ENCODE data around the gene SUFU. TPM values are rescaled to one million over a fixed set of nuclear protein-coding genes. Genes with fewer than 3 reads are reported as not detected.

Gene SUFU
- total and polyA plus RNA-seq, 2 of the 13 experiments (the other 11 are each of a cell fraction or from before 2014, with no cell fraction given) = 2.9 to 5.5 TPM

DNA sequence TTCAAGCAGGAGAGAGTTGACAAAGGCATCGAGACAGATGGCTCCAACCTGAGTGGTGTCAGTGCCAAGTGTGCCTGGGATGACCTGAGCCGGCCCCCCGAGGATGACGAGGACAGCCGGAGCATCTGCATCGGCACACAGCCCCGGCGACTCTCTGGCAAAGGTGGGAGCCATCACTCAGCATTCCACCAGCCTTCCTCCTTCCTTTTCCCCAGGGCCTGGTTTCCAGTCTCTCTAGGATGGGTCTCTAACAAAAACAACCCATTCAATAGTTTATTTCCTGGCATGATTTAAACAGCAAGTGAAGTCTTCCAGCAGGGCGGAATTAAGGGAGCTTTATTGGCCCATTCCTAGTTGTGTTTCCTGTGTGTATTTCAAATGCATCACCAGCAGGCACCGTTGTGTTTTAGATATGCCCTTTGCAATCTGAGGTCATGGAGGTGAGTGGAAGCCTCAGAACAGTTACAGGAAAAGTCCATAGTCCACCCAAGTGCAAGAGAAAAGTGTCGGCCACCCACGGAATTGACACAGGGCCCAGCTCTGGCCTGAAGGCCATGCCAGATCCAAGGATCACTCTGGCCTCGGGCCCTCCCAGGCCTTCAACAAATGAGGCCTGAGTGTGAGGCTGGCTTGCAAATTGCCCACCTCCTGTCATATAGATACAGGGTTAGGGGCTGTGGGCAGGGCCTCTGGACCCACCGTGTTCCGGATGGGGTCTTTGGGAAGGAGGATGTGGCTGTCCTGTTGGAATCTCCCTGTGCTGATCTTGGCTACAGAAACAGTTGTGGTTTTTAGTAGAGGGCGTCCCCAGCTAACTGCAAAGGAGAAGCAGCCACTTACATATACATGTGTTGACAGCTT is 93.6 kb downstream of the SUFU start (continued):
- TF ChIP-seq, protein P1, sequence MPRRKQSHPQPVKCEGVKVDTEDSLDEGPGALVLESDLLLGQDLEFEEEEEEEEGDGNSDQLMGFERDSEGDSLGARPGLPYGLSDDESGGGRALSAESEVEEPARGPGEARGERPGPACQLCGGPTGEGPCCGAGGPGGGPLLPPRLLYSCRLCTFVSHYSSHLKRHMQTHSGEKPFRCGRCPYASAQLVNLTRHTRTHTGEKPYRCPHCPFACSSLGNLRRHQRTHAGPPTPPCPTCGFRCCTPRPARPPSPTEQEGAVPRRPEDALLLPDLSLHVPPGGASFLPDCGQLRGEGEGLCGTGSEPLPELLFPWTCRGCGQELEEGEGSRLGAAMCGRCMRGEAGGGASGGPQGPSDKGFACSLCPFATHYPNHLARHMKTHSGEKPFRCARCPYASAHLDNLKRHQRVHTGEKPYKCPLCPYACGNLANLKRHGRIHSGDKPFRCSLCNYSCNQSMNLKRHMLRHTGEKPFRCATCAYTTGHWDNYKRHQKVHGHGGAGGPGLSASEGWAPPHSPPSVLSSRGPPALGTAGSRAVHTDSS (CRISPR knock-in tag; conservative IDR thresholded peaks at IDR 0.05) = no peak
- TF ChIP-seq, protein P2, sequence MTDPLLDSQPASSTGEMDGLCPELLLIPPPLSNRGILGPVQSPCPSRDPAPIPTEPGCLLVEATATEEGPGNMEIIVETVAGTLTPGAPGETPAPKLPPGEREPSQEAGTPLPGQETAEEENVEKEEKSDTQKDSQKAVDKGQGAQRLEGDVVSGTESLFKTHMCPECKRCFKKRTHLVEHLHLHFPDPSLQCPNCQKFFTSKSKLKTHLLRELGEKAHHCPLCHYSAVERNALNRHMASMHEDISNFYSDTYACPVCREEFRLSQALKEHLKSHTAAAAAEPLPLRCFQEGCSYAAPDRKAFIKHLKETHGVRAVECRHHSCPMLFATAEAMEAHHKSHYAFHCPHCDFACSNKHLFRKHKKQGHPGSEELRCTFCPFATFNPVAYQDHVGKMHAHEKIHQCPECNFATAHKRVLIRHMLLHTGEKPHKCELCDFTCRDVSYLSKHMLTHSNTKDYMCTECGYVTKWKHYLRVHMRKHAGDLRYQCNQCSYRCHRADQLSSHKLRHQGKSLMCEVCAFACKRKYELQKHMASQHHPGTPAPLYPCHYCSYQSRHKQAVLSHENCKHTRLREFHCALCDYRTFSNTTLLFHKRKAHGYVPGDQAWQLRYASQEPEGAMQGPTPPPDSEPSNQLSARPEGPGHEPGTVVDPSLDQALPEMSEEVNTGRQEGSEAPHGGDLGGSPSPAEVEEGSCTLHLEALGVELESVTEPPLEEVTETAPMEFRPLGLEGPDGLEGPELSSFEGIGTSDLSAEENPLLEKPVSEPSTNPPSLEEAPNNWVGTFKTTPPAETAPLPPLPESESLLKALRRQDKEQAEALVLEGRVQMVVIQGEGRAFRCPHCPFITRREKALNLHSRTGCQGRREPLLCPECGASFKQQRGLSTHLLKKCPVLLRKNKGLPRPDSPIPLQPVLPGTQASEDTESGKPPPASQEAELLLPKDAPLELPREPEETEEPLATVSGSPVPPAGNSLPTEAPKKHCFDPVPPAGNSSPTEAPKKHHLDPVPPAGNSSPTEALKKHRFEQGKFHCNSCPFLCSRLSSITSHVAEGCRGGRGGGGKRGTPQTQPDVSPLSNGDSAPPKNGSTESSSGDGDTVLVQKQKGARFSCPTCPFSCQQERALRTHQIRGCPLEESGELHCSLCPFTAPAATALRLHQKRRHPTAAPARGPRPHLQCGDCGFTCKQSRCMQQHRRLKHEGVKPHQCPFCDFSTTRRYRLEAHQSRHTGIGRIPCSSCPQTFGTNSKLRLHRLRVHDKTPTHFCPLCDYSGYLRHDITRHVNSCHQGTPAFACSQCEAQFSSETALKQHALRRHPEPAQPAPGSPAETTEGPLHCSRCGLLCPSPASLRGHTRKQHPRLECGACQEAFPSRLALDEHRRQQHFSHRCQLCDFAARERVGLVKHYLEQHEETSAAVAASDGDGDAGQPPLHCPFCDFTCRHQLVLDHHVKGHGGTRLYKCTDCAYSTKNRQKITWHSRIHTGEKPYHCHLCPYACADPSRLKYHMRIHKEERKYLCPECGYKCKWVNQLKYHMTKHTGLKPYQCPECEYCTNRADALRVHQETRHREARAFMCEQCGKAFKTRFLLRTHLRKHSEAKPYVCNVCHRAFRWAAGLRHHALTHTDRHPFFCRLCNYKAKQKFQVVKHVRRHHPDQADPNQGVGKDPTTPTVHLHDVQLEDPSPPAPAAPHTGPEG (CRISPR knock-in tag; IDR thresholded peaks at IDR 0.05) = no peak
- TF ChIP-seq SIN3B (IDR thresholded peaks at IDR 0.05; ENCODE audit: low read length) = no peak
- peak; percentile 59; the same call in 1 of the 2 replicates for TF ChIP-seq ZNF792 (CRISPR knock-in tag; IDR thresholded peaks at IDR 0.05)
- TF ChIP-seq GATA4 (IDR thresholded peaks at IDR 0.05; ENCODE audit: borderline replicate concordance, low read depth) = no peak
- no peak for TF ChIP-seq DNMT3B (CRISPR knock-in tag; conservative IDR thresholded peaks at IDR 0.05)
- TF ChIP-seq, protein P3, sequence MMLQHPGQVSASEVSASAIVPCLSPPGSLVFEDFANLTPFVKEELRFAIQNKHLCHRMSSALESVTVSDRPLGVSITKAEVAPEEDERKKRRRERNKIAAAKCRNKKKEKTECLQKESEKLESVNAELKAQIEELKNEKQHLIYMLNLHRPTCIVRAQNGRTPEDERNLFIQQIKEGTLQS (CRISPR knock-in tag; IDR thresholded peaks at IDR 0.05) = no peak
- TF ChIP-seq BORCS8-MEF2B (CRISPR knock-in tag; IDR thresholded peaks at IDR 0.05) = no peak
- TF ChIP-seq, protein P4, sequence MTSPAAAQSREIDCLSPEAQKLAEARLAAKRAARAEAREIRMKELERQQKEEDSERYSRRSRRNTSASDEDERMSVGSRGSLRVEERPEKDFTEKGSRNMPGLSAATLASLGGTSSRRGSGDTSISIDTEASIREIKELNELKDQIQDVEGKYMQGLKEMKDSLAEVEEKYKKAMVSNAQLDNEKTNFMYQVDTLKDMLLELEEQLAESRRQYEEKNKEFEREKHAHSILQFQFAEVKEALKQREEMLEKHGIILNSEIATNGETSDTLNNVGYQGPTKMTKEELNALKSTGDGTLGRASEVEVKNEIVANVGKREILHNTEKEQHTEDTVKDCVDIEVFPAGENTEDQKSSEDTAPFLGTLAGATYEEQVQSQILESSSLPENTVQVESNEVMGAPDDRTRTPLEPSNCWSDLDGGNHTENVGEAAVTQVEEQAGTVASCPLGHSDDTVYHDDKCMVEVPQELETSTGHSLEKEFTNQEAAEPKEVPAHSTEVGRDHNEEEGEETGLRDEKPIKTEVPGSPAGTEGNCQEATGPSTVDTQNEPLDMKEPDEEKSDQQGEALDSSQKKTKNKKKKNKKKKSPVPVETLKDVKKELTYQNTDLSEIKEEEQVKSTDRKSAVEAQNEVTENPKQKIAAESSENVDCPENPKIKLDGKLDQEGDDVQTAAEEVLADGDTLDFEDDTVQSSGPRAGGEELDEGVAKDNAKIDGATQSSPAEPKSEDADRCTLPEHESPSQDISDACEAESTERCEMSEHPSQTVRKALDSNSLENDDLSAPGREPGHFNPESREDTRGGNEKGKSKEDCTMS (CRISPR knock-in tag; conservative IDR thresholded peaks at IDR 0.05) = no peak
- TF ChIP-seq TP53 (CRISPR knock-in tag; conservative IDR thresholded peaks at IDR 0.05) = no peak
- TF ChIP-seq ARHGAP35 (CRISPR knock-in tag; IDR thresholded peaks at IDR 0.05; ENCODE audit: borderline replicate concordance) = 0 out of 2 replicates have a peak, but pooled peaks have one; percentile 53
- TF ChIP-seq MTF2 (CRISPR knock-in tag; IDR thresholded peaks at IDR 0.05; ENCODE audit: borderline replicate concordance) = no peak
- TF ChIP-seq, protein P5, sequence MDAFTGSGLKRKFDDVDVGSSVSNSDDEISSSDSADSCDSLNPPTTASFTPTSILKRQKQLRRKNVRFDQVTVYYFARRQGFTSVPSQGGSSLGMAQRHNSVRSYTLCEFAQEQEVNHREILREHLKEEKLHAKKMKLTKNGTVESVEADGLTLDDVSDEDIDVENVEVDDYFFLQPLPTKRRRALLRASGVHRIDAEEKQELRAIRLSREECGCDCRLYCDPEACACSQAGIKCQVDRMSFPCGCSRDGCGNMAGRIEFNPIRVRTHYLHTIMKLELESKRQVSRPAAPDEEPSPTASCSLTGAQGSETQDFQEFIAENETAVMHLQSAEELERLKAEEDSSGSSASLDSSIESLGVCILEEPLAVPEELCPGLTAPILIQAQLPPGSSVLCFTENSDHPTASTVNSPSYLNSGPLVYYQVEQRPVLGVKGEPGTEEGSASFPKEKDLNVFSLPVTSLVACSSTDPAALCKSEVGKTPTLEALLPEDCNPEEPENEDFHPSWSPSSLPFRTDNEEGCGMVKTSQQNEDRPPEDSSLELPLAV (CRISPR knock-in tag; conservative IDR thresholded peaks at IDR 0.05; ENCODE audit: low read depth) = no peak
- 0 out of 2 replicates have a peak, but pooled peaks have one; percentile 58 for TF ChIP-seq ZNF556 (CRISPR knock-in tag; IDR thresholded peaks at IDR 0.05; ENCODE audit: borderline replicate concordance)
- no peak for TF ChIP-seq ZNF570 (CRISPR knock-in tag; IDR thresholded peaks at IDR 0.05; ENCODE audit: borderline replicate concordance)
- peak; percentile 72 for TF ChIP-seq FOSL2 (CRISPR knock-in tag; IDR thresholded peaks at IDR 0.05)
- no peak for TF ChIP-seq NFYC (CRISPR knock-in tag; IDR thresholded peaks at IDR 0.05)

Measured in HepG2 (cell line).